HCT116 (cell line): ENCODE measurements around the gene TRAIP. TPM values are rescaled to one million over a fixed set of nuclear protein-coding genes. Genes with fewer than 3 reads are reported as not detected.

ENCODE experiments used
- ATAC-seq: fragments of 200-7000 bp; cut with Tn5 transposase; 2 replicates; pipeline ENCODE4 v1.9.1; 2020; ENCODE audit warnings: mild to moderate bottlenecking, moderate library complexity
- BruUV-seq: library from RNA; stranded (reverse); fragments of 400-500 nt; replicated peaks from 2 replicates; lab custom pipeline; 2021; lab: Mats Ljungman, UMichigan
- CTCF ChIA-PET: fragments of 300-600 bp; sonication (Branson Sonifier 250); formaldehyde crosslinking; loops from one replicate; lab custom pipeline; 2021; ENCODE audit warnings: antibody characterized with exemption; lab: Charles Lee
- POLR2A ChIA-PET: fragments of 300-600, 350-600 bp; sonication (Branson Sonifier 250); formaldehyde crosslinking; loops from one replicate; lab custom pipeline; 2021; ENCODE audit warnings: antibody characterized with exemption; lab: Charles Lee
- RAD21 ChIA-PET, 2 experiments: fragments of 300-600 bp; sonication (Branson Sonifier 250); formaldehyde crosslinking; loops; one replicate each; lab custom pipeline; 2023; ENCODE audit warnings: low total read pairs in 2 of 2; ENCODE audit not compliant: uncharacterized antibody in 2 of 2, unreplicated experiment in 2 of 2, low non-redundant PET in 1 of 2; lab: Charles Lee
- DNase-seq: peaks from one replicate; pipeline ENCODE4 v3.0.0-alpha.2; 2010; ENCODE audit warnings: low read depth, low spot score
- H2AFZ ChIP-seq: fragments of 200-600 bp; shearing (Covaris generic), sonication (generic); 2 replicates; pipeline ENCODE4 v1.6.1; 2017; ENCODE audit warnings: low read depth, mixed run types, mixed read lengths, antibody characterized with exemption, low read length; ENCODE audit not compliant: poor library complexity, severe bottlenecking
- H3K27ac ChIP-seq: 2 replicates; pipeline ENCODE4 v1.5.1; 2012; ENCODE audit warnings: low read depth, low read length
- H3K27me3 ChIP-seq: fragments of 200-600 bp; sonication (generic); 2 replicates; pipeline ENCODE4 v1.6.1; 2016; ENCODE audit warnings: mixed run types, low read length, mixed read lengths; ENCODE audit not compliant: insufficient read depth
- H3K36me3 ChIP-seq, 2 experiments: fragments of 200-500 bp in 1 of 2; fragments of 200-600 bp in 1 of 2; sonication (Bioruptor generic) in 1 of 2; sonication (generic) in 1 of 2; 2 replicates each; pipeline versions ENCODE4 v1.5.1 to v1.6.1; 2014 to 2016; ENCODE audit warnings: low read length in 2 of 2, inconsistent platforms in 1 of 2, mixed read lengths in 1 of 2, mixed run types in 1 of 2; ENCODE audit not compliant: insufficient read depth in 2 of 2, control insufficient read depth in 1 of 2
- H3K4me1 ChIP-seq, 2 experiments: fragments of 200-600 bp in 1 of 2; sonication (generic) in 1 of 2; 2 replicates each; pipeline versions ENCODE4 v1.5.1 to v1.6.1; 2012 to 2017; ENCODE audit warnings: low read length in 2 of 2, inconsistent platforms in 1 of 2, mild to moderate bottlenecking in 1 of 2, mixed read lengths in 1 of 2, mixed run types in 1 of 2, moderate library complexity in 1 of 2; ENCODE audit not compliant: insufficient read depth in 2 of 2, control insufficient read depth in 1 of 2
- H3K4me2 ChIP-seq: fragments of 200-600 bp; sonication (generic); 2 replicates; pipeline ENCODE4 v1.6.1; 2017; ENCODE audit warnings: mixed run types, low read length, mixed read lengths
- H3K4me3 ChIP-seq, 2 experiments: fragments of 200-600 bp in 1 of 2; sonication (generic) in 1 of 2; replicated peaks in 1 of 2; 2 replicates each; pipeline ENCODE4 v1.5.1; 2011 to 2016; ENCODE audit warnings: low read length in 2 of 2, control low read depth in 1 of 2, low read depth in 1 of 2, mild to moderate bottlenecking in 1 of 2, mixed read lengths in 1 of 2, mixed run types in 1 of 2
- H3K79me2 ChIP-seq: fragments of 200-600 bp; sonication (generic); 2 replicates; pipeline ENCODE4 v1.6.1; 2017; ENCODE audit warnings: mild to moderate bottlenecking, mixed run types, low read length, moderate library complexity, mixed read lengths; ENCODE audit not compliant: insufficient read depth
- H3K9ac ChIP-seq: fragments of 200-600 bp; sonication (generic); 2 replicates; pipeline ENCODE4 v1.6.1; 2016; ENCODE audit warnings: low read length, mixed read lengths
- H3K9me2 ChIP-seq: fragments of 200-600 bp; sonication (generic), shearing (Covaris generic); 2 replicates; pipeline ENCODE4 v1.6.1; 2017; ENCODE audit warnings: mixed run types, mild to moderate bottlenecking, moderate library complexity; ENCODE audit not compliant: insufficient read depth
- H3K9me3 ChIP-seq, 2 experiments: fragments of 200-500 bp in 1 of 2; fragments of 200-600 bp in 1 of 2; sonication (Bioruptor generic) in 1 of 2; sonication (generic) in 1 of 2; 2 replicates each; pipeline ENCODE4 v1.6.1; 2014 to 2017; ENCODE audit warnings: low read length in 2 of 2, mixed read lengths in 2 of 2, inconsistent platforms in 1 of 2, low read depth in 1 of 2, mild to moderate bottlenecking in 1 of 2, mixed run types in 1 of 2, moderate library complexity in 1 of 2; ENCODE audit not compliant: control insufficient read depth in 1 of 2, insufficient read depth in 1 of 2
- H4K20me1 ChIP-seq: fragments of 200-600 bp; sonication (generic), shearing (Covaris generic); 2 replicates; pipeline ENCODE4 v1.6.1; 2017; ENCODE audit warnings: mixed run types, mild to moderate bottlenecking, moderate library complexity; ENCODE audit not compliant: insufficient read depth
- EGR1 ChIP-seq: IDR thresholded peaks from 2 replicates; pipeline ENCODE4 v1.6.1; 2012; ENCODE audit warnings: low read depth
- ELF1 ChIP-seq: IDR thresholded peaks from 2 replicates; pipeline ENCODE4 v1.6.1; 2012; ENCODE audit warnings: low read depth, borderline replicate concordance
- EZH2 ChIP-seq: fragments of 200-600 bp; sonication (generic); IDR thresholded peaks from 2 replicates; pipeline ENCODE4 v1.6.1; 2017; ENCODE audit warnings: antibody characterized with exemption, mixed run types
- EZH2phosphoT487 ChIP-seq: fragments of 200-600 bp; IDR thresholded peaks from 2 replicates; pipeline ENCODE4 v1.6.1; 2018; ENCODE audit warnings: antibody characterized with exemption, borderline replicate concordance
- FOSL1 ChIP-seq: IDR thresholded peaks from 2 replicates; pipeline ENCODE4 v1.6.1; 2012; ENCODE audit warnings: low read depth
- JUND ChIP-seq: IDR thresholded peaks from 2 replicates; pipeline ENCODE4 v1.6.1; 2012
- MAX ChIP-seq: IDR thresholded peaks from 2 replicates; pipeline ENCODE4 v1.6.1; 2012
- POLR2A ChIP-seq: IDR thresholded peaks from 2 replicates; pipeline ENCODE4 v1.7.0; 2011; ENCODE audit warnings: borderline replicate concordance; ENCODE audit not compliant: insufficient read depth, insufficient read length; ENCODE audit errors: extremely low read depth
- POLR2AphosphoS5 ChIP-seq: IDR thresholded peaks from 2 replicates; pipeline ENCODE4 v1.6.1; 2011; ENCODE audit warnings: mild to moderate bottlenecking, low read depth, low read length, moderate library complexity
- RAD21 ChIP-seq: IDR thresholded peaks from 2 replicates; pipeline ENCODE4 v1.6.1; 2012; ENCODE audit warnings: low read depth, mild to moderate bottlenecking
- SIN3A ChIP-seq: IDR thresholded peaks from 2 replicates; pipeline ENCODE4 v1.6.1; 2012; ENCODE audit warnings: low read depth
- SP1 ChIP-seq: IDR thresholded peaks from 2 replicates; pipeline ENCODE4 v1.6.1; 2012; ENCODE audit warnings: low read depth
- SRF ChIP-seq: IDR thresholded peaks from 2 replicates; pipeline ENCODE4 v1.6.1; 2012; ENCODE audit warnings: low read depth
- TCF7L2 ChIP-seq: IDR thresholded peaks from 2 replicates; pipeline ENCODE4 v1.7.0; 2011; ENCODE audit warnings: borderline replicate concordance, inconsistent platforms; ENCODE audit not compliant: insufficient read depth, insufficient read length; ENCODE audit errors: extremely low read depth
- YY1 ChIP-seq: IDR thresholded peaks from 2 replicates; pipeline ENCODE4 v1.6.1; 2011; ENCODE audit warnings: low read length, low read depth, moderate library complexity, mild to moderate bottlenecking; ENCODE audit not compliant: insufficient replicate concordance; ENCODE audit errors: extremely low read depth
- ZFX ChIP-seq: fragments of 450-650 bp; IDR thresholded peaks from 2 replicates; pipeline ENCODE4 v1.6.1; 2017
- intact Hi-C: fragments of 100-400 bp; cut with micrococcal nuclease; formaldehyde crosslinking; loops from 2 replicates; pipeline ENCODE4 v1.10.0; 2022
- total RNA-seq: library from RNA; stranded (reverse); gene quantifications from one replicate; pipeline ENCODE4 v1.2.1, GENCODE V29; 2021; ENCODE audit not compliant: unreplicated experiment
- TF ChIP-seq, protein P1 (sequence below), 3 experiments: fragments of 200-600 bp in 1 of 3; sonication (generic) in 1 of 3; IDR thresholded peaks in 2 of 3; conservative IDR thresholded peaks in 1 of 3; 2 replicates each; pipeline ENCODE4 v1.5.1; 2012 to 2017; ENCODE audit warnings: low read depth in 2 of 3, low read length in 2 of 3, antibody characterized with exemption in 1 of 3, borderline replicate concordance in 1 of 3, control low read depth in 1 of 3, mild to moderate bottlenecking in 1 of 3, mixed read lengths in 1 of 3, mixed run types in 1 of 3, moderate library complexity in 1 of 3; ENCODE audit not compliant: insufficient read depth in 1 of 3

Gene TRAIP
- total RNA-seq, 1 experiment from 2014 or later: 25.5 TPM

DNA sequence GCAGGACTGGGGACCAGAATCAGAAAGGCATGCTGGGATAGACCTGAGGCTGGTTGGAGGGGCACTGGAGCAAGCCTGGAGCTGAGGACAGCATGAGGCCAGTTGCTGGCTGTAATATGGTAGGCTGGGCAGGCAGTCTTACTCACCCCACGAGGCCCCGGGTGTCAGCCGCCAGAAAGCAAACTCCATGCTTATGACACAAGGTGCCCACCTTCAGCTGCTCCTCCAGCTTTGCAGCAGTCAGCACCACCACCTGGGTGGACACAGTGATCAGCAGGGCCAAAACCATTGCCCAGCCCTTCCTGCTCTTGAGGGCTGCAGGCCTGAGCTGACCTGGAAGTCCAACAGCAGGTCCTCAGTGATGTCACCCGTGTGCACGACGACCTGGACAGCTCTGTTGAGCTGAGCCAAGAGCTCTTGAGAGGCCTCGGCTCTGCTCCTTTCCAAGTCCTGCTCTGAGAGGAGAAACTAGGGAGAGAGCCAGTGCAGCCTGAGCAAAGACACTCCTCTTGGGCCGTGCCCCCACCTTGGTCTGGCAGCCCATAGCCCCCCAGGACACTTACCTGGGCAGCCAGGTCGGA lies 43.4 kb downstream of the TRAIP start:
- no peaks in the 10 kb centered on the region for H3K27me3 ChIP-seq
- H3K4me1 ChIP-seq: no peaks in the 10 kb centered on the region
- no peak for ATAC-seq
- H3K4me3 ChIP-seq: no peak overlapping the region
- ChIA-PET RAD21 (no interaction called here), POLR2A (no interaction called here), CTCF (interaction anchor here (1.2 to 1.3 kb wide), 2 partner anchors 10 to 109 kb away, joined by 3 to 4 read pairs; partner anchors contain the start of gene INKA1)
- BruUV-seq: no TSS peak
- TF ChIP-seq POLR2AphosphoS5 (no peak), SP1 (no peak), EZH2phosphoT487 (no peak), EZH2 (no peak)
- no peak overlapping the region for H3K4me2 ChIP-seq
- H3K9me3 ChIP-seq: no peaks in the 10 kb centered on the region
- no peaks in the 10 kb centered on the region for H3K36me3 ChIP-seq
- no peaks in the 10 kb centered on the region for H3K9me2 ChIP-seq
- intact Hi-C loops: no loop called here
- H3K9ac ChIP-seq: no peak overlapping the region
- no peak for DNase-seq
- no peak overlapping the region for H2AFZ ChIP-seq
- H4K20me1 ChIP-seq: no peaks in the 10 kb centered on the region
- H3K79me2 ChIP-seq: no peaks in the 10 kb centered on the region
- no peak overlapping the region for H3K27ac ChIP-seq

GRCh38 chr3:49807431-49808114 lies 48.8 kb downstream of the TRAIP start:
- POLR2A ChIA-PET: no interaction called here
- TF ChIP-seq MAX: no peak
- no peak for TF ChIP-seq JUND
- no peak for TF ChIP-seq EGR1
- TF ChIP-seq ELF1: no peak
- no peak for TF ChIP-seq POLR2AphosphoS5
- TF ChIP-seq ZFX: no peak
- no peak for TF ChIP-seq RAD21
- TF ChIP-seq POLR2A: no peak
- TF ChIP-seq EZH2: no peak
- no peak for TF ChIP-seq YY1
- TF ChIP-seq TCF7L2: no peak
- no peak for TF ChIP-seq FOSL1
- TF ChIP-seq SRF: no peak
- no peak for TF ChIP-seq SIN3A
- TF ChIP-seq, protein P1, sequence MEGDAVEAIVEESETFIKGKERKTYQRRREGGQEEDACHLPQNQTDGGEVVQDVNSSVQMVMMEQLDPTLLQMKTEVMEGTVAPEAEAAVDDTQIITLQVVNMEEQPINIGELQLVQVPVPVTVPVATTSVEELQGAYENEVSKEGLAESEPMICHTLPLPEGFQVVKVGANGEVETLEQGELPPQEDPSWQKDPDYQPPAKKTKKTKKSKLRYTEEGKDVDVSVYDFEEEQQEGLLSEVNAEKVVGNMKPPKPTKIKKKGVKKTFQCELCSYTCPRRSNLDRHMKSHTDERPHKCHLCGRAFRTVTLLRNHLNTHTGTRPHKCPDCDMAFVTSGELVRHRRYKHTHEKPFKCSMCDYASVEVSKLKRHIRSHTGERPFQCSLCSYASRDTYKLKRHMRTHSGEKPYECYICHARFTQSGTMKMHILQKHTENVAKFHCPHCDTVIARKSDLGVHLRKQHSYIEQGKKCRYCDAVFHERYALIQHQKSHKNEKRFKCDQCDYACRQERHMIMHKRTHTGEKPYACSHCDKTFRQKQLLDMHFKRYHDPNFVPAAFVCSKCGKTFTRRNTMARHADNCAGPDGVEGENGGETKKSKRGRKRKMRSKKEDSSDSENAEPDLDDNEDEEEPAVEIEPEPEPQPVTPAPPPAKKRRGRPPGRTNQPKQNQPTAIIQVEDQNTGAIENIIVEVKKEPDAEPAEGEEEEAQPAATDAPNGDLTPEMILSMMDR (IDR thresholded peaks at IDR 0.05 in 2 of 3, conservative IDR thresholded peaks at IDR 0.05 in 1 of 3; ENCODE audit: borderline replicate concordance in 1 of 3, insufficient read depth in 1 of 3, low read depth in 2 of 3, low read length in 2 of 3): no peak
- H3K27me3 ChIP-seq: no peaks in the 10 kb centered on the region
- no peaks in the 10 kb centered on the region for H3K9me2 ChIP-seq
- no peak for DNase-seq
- no peaks in the 10 kb centered on the region for H4K20me1 ChIP-seq
- CTCF ChIA-PET: interaction anchor here (0.6 kb wide), 1 partner anchor 10 kb away, joined by 3 read pairs; no protein-coding TSS in a partner anchor
- no peaks in the 10 kb centered on the region for H3K9me3 ChIP-seq
- no peaks in the 10 kb centered on the region for H3K79me2 ChIP-seq
- H2AFZ ChIP-seq: no peak overlapping the region
- H3K4me2 ChIP-seq: no peak overlapping the region
- H3K27ac ChIP-seq: no peak overlapping the region
- intact Hi-C loops: no loop called here
- H3K4me3 ChIP-seq: no peak overlapping the region
- H3K36me3 ChIP-seq: no peaks in the 10 kb centered on the region
- RAD21 ChIA-PET: interaction anchor here in 1 of 2 experiments (0.6 kb wide), 1 partner anchor 70 kb away, joined by 3 read pairs; no protein-coding TSS in a partner anchor
- no TSS peak for BruUV-seq
- peaks cover 2 to 12% of the 10 kb centered on the region in 2 experiments; a peak in 2 of 4 replicates for H3K4me1 ChIP-seq
- ATAC-seq: no peak
- no peak overlapping the region for H3K9ac ChIP-seq
